IMR-90 (cell line): ENCODE measurements around the gene THSD1. TPM values are rescaled to one million over a fixed set of nuclear protein-coding genes. Genes with fewer than 3 reads are reported as not detected.

Source experiments
- ATAC-seq: fragments of 200-7000 bp; cut with Tn5 transposase; 2 replicates; pipeline ENCODE4 v1.9.1; 2020; ENCODE audit warnings: low read depth, mild to moderate bottlenecking, moderate library complexity
- BruUV-seq: library from RNA; stranded (reverse); fragments of 400-500 nt; replicated peaks from 2 replicates; lab custom pipeline; 2021; lab: Mats Ljungman, UMichigan
- CTCF ChIA-PET: fragments of 300-600 bp; formaldehyde crosslinking; extraction: SDS; loops from one replicate; lab custom pipeline; 2021; ENCODE audit warnings: antibody characterized with exemption; lab: Yijun Ruan, JAX
- POLR2A ChIA-PET: fragments of 300-600 bp; sonication (Branson Sonifier 250); formaldehyde crosslinking; loops from one replicate; lab custom pipeline; 2022; ENCODE audit warnings: antibody characterized with exemption; ENCODE audit not compliant: unreplicated experiment; lab: Charles Lee
- DNase-seq: peaks from one replicate; pipeline ENCODE4 v3.0.0; 2013
- H2AFZ ChIP-seq: replicated peaks from 2 replicates; pipeline ENCODE3; 2013; ENCODE audit warnings: low read length, mild to moderate bottlenecking; ENCODE audit not compliant: poor library complexity
- H2AK5ac ChIP-seq: 2 replicates; pipeline ENCODE4 v1.6.1; 2013; ENCODE audit warnings: low read depth, low read length, inconsistent platforms
- H2AK9ac ChIP-seq: replicated peaks from 2 replicates; pipeline ENCODE3; 2013; ENCODE audit warnings: mild to moderate bottlenecking, low read depth, low read length, moderate library complexity; ENCODE audit not compliant: poor library complexity
- H2BK120ac ChIP-seq: 2 replicates; pipeline ENCODE4 v1.6.1; 2013; ENCODE audit warnings: low read depth, low read length, inconsistent platforms
- H2BK15ac ChIP-seq: 3 replicates; pipeline ENCODE4 v1.6.1; 2013; ENCODE audit warnings: low read depth, low read length, inconsistent platforms
- H2BK20ac ChIP-seq: 2 replicates; pipeline ENCODE4 v1.6.1; 2013; ENCODE audit warnings: low read depth, mild to moderate bottlenecking, inconsistent platforms, low read length, moderate library complexity
- H2BK5ac ChIP-seq: 2 replicates; pipeline ENCODE4 v1.6.1; 2013; ENCODE audit warnings: mild to moderate bottlenecking, low read depth, low read length, inconsistent platforms; ENCODE audit not compliant: poor library complexity, severe bottlenecking
- H3K14ac ChIP-seq: replicated peaks from 2 replicates; pipeline ENCODE4 v1.6.1; 2013; ENCODE audit warnings: low read depth, low read length, inconsistent platforms
- H3K18ac ChIP-seq: 2 replicates; pipeline ENCODE4 v1.6.1; 2013; ENCODE audit warnings: low read depth, low read length, control low read depth
- H3K23ac ChIP-seq: 2 replicates; pipeline ENCODE4 v1.6.1; 2013; ENCODE audit warnings: low read depth, low read length, inconsistent platforms
- H3K27ac ChIP-seq: 2 replicates; pipeline ENCODE4 v1.5.1; 2013; ENCODE audit warnings: mild to moderate bottlenecking, control low read depth, low read length; ENCODE audit not compliant: insufficient read depth
- H3K27me3 ChIP-seq: 2 replicates; pipeline ENCODE4 v1.6.1; 2013; ENCODE audit warnings: low read length; ENCODE audit not compliant: control insufficient read depth, insufficient read depth
- H3K36me3 ChIP-seq: 2 replicates; pipeline ENCODE4 v1.6.1; 2013; ENCODE audit warnings: low read length, mixed read lengths; ENCODE audit not compliant: control insufficient read depth, insufficient read depth
- H3K4ac ChIP-seq: 2 replicates; pipeline ENCODE4 v1.6.1; 2013; ENCODE audit warnings: low read depth, low read length, inconsistent platforms
- H3K4me1 ChIP-seq: 2 replicates; pipeline ENCODE4 v1.6.1; 2013; ENCODE audit warnings: low read length, mixed read lengths; ENCODE audit not compliant: control insufficient read depth, insufficient read depth
- H3K4me2 ChIP-seq: 2 replicates; pipeline ENCODE4 v1.6.1; 2013; ENCODE audit warnings: low read depth, mild to moderate bottlenecking, control low read depth, low read length, moderate library complexity
- H3K4me3 ChIP-seq: 2 replicates; pipeline ENCODE4 v1.5.1; 2013; ENCODE audit warnings: low read depth, mild to moderate bottlenecking, control low read depth, low read length, moderate library complexity; ENCODE audit not compliant: insufficient read depth
- H3K56ac ChIP-seq: 2 replicates; pipeline ENCODE4 v1.6.1; 2013; ENCODE audit warnings: low read length, inconsistent platforms; ENCODE audit not compliant: insufficient read depth; ENCODE audit errors: extremely low read depth
- H3K79me1 ChIP-seq, 2 experiments: 2 replicates each; pipeline ENCODE4 v1.6.1; 2013; ENCODE audit warnings: low read length in 2 of 2, inconsistent platforms in 1 of 2, low read depth in 1 of 2
- H3K9ac ChIP-seq: 2 replicates; pipeline ENCODE4 v1.6.1; 2013; ENCODE audit warnings: low read depth, low read length, control low read depth
- H3K9me1 ChIP-seq: 2 replicates; pipeline ENCODE4 v1.6.1; 2013; ENCODE audit warnings: low read length, inconsistent platforms; ENCODE audit not compliant: insufficient read depth
- H3K9me3 ChIP-seq: 2 replicates; pipeline ENCODE4 v1.6.1; 2013; ENCODE audit warnings: low read length; ENCODE audit not compliant: control insufficient read depth, insufficient read depth
- H4K20me1 ChIP-seq: 2 replicates; pipeline ENCODE4 v1.6.1; 2013; ENCODE audit warnings: low read length, inconsistent platforms; ENCODE audit not compliant: insufficient read depth
- H4K5ac ChIP-seq: 2 replicates; pipeline ENCODE4 v1.6.1; 2013; ENCODE audit warnings: mild to moderate bottlenecking, low read depth, low read length, control low read depth
- H4K8ac ChIP-seq, 2 experiments: 2 replicates each; pipeline ENCODE4 v1.6.1; 2013; ENCODE audit warnings: low read depth in 2 of 2, low read length in 2 of 2, control low read depth in 1 of 2, inconsistent platforms in 1 of 2
- H4K91ac ChIP-seq: 2 replicates; pipeline ENCODE4 v1.6.1; 2013; ENCODE audit warnings: low read depth, low read length, inconsistent platforms; ENCODE audit not compliant: insufficient read depth
- BHLHE40 ChIP-seq: fragments of 150-350 bp; IDR thresholded peaks from 2 replicates; pipeline ENCODE4 v1.6.1; 2016; ENCODE audit warnings: mild to moderate bottlenecking, low read depth, low read length
- CEBPB ChIP-seq: IDR thresholded peaks from 2 replicates; pipeline ENCODE4 v1.6.1; 2012; ENCODE audit warnings: low read depth, low read length, improper control_type of control experiment
- CHD1 ChIP-seq: IDR thresholded peaks from 2 replicates; pipeline ENCODE4 v1.6.1; 2012; ENCODE audit warnings: low read depth, low read length, improper control_type of control experiment
- FOS ChIP-seq: fragments of 150-350 bp; IDR thresholded peaks from 2 replicates; pipeline ENCODE4 v1.6.1; 2016; ENCODE audit warnings: low read depth, low read length
- MAFK ChIP-seq: IDR thresholded peaks from 2 replicates; pipeline ENCODE4 v1.6.1; 2012; ENCODE audit warnings: low read depth, low read length, improper control_type of control experiment
- MAZ ChIP-seq: IDR thresholded peaks from 2 replicates; pipeline ENCODE4 v1.6.1; 2012; ENCODE audit warnings: low read depth, mild to moderate bottlenecking, low read length, improper control_type of control experiment, moderate library complexity, borderline replicate concordance
- MXI1 ChIP-seq: IDR thresholded peaks from 2 replicates; pipeline ENCODE4 v1.6.1; 2012; ENCODE audit warnings: low read depth, mild to moderate bottlenecking, low read length, moderate library complexity, borderline replicate concordance
- NFE2L2 ChIP-seq: fragments of 150-350 bp; IDR thresholded peaks from 2 replicates; pipeline ENCODE4 v1.6.1; 2016; ENCODE audit warnings: low read depth, mild to moderate bottlenecking, low read length
- POLR2A ChIP-seq: IDR thresholded peaks from 2 replicates; pipeline ENCODE4 v1.6.1; 2012; ENCODE audit warnings: mild to moderate bottlenecking, low read depth, low read length
- RAD21 ChIP-seq: IDR thresholded peaks from 2 replicates; pipeline ENCODE4 v1.6.1; 2012; ENCODE audit warnings: low read length, improper control_type of control experiment
- RCOR1 ChIP-seq: IDR thresholded peaks from 2 replicates; pipeline ENCODE4 v1.6.1; 2012; ENCODE audit warnings: mild to moderate bottlenecking, low read length, improper control_type of control experiment; ENCODE audit not compliant: insufficient replicate concordance
- RFX5 ChIP-seq: IDR thresholded peaks from 2 replicates; pipeline ENCODE4 v1.8.0; 2012; ENCODE audit warnings: low read depth, mild to moderate bottlenecking, low read length, moderate library complexity
- SMC3 ChIP-seq: fragments of 150-350 bp; IDR thresholded peaks from 2 replicates; pipeline ENCODE4 v1.6.1; 2016; ENCODE audit warnings: low read depth, mild to moderate bottlenecking, antibody characterized with exemption, low read length, moderate library complexity
- WGBS, 2 experiments: methylation state at CpG; one replicate each; pipeline versions ENCODE4 v1.1.5 to v1.1.7; 2013; ENCODE audit warnings: missing lambda C conversion rate in 2 of 2; ENCODE audit not compliant: insufficient read length in 1 of 2; ENCODE audit errors: extremely low coverage in 2 of 2; 5-methylcytosine and 5-hydroxymethylcytosine counted together
- dilution Hi-C: fragments of 300-500 bp; cut with HindIII; formaldehyde crosslinking; loops from one replicate; pipeline ENCODE4 v1.14.3; 2018; ENCODE audit warnings: low sequenced_read_pairs; ENCODE audit not compliant: unreplicated experiment
- in situ Hi-C: fragments of 300-500 bp; cut with MboI; formaldehyde crosslinking; loops from 3 replicates; pipeline ENCODE4 v1.14.3; 2019; ENCODE audit warnings: low sequenced_read_pairs, inconsistent platforms, mixed read lengths
- intact Hi-C: fragments of 100-400 bp; cut with micrococcal nuclease; formaldehyde crosslinking; loops from 2 replicates; pipeline ENCODE4 v1.10.0; 2022
- polyA plus RNA-seq, 3 experiments: library from polyadenylated mRNA; depleted of rRNA; stranded (reverse); fragments of >200 nt; gene quantifications; 2 replicates each; pipeline ENCODE4 v1.2.3, GENCODE V29; 2012; ENCODE audit warnings: low replicate concordance in 1 of 3
- total RNA-seq: library from RNA; depleted of rRNA; stranded (reverse); fragments of >200 nt; gene quantifications from 2 replicates; pipeline ENCODE4 v1.2.3, GENCODE V29; 2012
- TF ChIP-seq, protein P1 (sequence below): conservative IDR thresholded peaks from 2 replicates; pipeline ENCODE4 v1.5.1; 2012; ENCODE audit warnings: mild to moderate bottlenecking, low read depth, low read length, improper control_type of control experiment
- TF ChIP-seq, protein P2 (sequence below): fragments of 150-350 bp; IDR thresholded peaks from 2 replicates; pipeline ENCODE4 v1.6.1; 2017; ENCODE audit warnings: mild to moderate bottlenecking, antibody characterized with exemption, low read length, low read depth
- TF ChIP-seq, protein P3 (sequence below): fragments of 150-350 bp; IDR thresholded peaks from 2 replicates; pipeline ENCODE4 v1.6.1; 2016; ENCODE audit warnings: low read depth, mild to moderate bottlenecking, low read length, moderate library complexity, borderline replicate concordance

The THSD1 gene
- total and polyA plus RNA-seq, 2 of the 4 experiments (the other 2 are of a cell fraction), result 12.1 to 19.0 TPM

DNA sequence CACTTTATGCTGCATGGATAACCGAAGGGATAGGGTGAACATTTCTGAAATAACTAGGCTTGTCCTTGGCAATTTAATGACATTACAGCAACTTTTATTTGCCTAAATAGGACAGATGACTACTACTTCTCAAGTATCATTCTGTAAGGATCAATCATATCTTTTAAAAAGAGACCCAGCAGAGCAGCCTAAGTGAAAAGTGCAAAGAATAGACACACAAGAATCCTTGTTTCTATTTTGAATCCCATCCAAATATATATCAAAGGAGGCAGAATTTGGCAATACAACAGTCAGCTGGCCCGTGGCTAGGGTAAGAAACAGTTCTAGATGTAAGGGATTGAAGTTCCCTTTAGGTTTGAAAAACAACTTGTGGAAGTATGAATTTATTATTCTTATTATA is 6.9 kb downstream of the THSD1 start:
- Histone ChIP-seq H3K23ac (no peak overlapping the region), H3K79me1 (no peaks in the 10 kb centered on the region), H2BK120ac (no peak overlapping the region), H3K4me2 (no peak overlapping the region), H2BK5ac (no peak overlapping the region), H3K4me3 (no peak overlapping the region), H4K20me1 (no peaks in the 10 kb centered on the region), H3K56ac (no peak overlapping the region), H3K9ac (no peak overlapping the region), H3K9me1 (no peaks in the 10 kb centered on the region; the same call in 1 of the 2 replicates), H3K27me3 (no peaks in the 10 kb centered on the region), H3K14ac (no peak overlapping the region), H3K18ac (no peak overlapping the region), H3K9me3 (no peaks in the 10 kb centered on the region), H3K4ac (no peak overlapping the region), H2AK5ac (no peak overlapping the region), H2BK15ac (no peak overlapping the region), H2AFZ (no peak overlapping the region), H3K36me3 (no peaks in the 10 kb centered on the region), H4K91ac (no peak overlapping the region), H2BK20ac (no peak overlapping the region), H4K8ac (no peak overlapping the region), H4K5ac (no peak overlapping the region), H3K4me1 (no peaks in the 10 kb centered on the region), H3K27ac (no peak overlapping the region), H2AK9ac (no peak overlapping the region)
- in situ Hi-C loops, result no loop called here
- TF ChIP-seq POLR2A, result no peak
- TF ChIP-seq NFE2L2, result no peak
- TF ChIP-seq RCOR1, result no peak
- no peak for TF ChIP-seq MXI1
- no peak for TF ChIP-seq CEBPB
- TF ChIP-seq BHLHE40, result no peak
- TF ChIP-seq, protein P1, sequence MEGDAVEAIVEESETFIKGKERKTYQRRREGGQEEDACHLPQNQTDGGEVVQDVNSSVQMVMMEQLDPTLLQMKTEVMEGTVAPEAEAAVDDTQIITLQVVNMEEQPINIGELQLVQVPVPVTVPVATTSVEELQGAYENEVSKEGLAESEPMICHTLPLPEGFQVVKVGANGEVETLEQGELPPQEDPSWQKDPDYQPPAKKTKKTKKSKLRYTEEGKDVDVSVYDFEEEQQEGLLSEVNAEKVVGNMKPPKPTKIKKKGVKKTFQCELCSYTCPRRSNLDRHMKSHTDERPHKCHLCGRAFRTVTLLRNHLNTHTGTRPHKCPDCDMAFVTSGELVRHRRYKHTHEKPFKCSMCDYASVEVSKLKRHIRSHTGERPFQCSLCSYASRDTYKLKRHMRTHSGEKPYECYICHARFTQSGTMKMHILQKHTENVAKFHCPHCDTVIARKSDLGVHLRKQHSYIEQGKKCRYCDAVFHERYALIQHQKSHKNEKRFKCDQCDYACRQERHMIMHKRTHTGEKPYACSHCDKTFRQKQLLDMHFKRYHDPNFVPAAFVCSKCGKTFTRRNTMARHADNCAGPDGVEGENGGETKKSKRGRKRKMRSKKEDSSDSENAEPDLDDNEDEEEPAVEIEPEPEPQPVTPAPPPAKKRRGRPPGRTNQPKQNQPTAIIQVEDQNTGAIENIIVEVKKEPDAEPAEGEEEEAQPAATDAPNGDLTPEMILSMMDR, result no peak
- no peak for TF ChIP-seq FOS
- TF ChIP-seq MAFK, result no peak
- no peak for TF ChIP-seq MAZ
- TF ChIP-seq, protein P2, sequence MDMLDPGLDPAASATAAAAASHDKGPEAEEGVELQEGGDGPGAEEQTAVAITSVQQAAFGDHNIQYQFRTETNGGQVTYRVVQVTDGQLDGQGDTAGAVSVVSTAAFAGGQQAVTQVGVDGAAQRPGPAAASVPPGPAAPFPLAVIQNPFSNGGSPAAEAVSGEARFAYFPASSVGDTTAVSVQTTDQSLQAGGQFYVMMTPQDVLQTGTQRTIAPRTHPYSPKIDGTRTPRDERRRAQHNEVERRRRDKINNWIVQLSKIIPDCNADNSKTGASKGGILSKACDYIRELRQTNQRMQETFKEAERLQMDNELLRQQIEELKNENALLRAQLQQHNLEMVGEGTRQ, result no peak
- TF ChIP-seq RFX5, result no peak
- no peak for TF ChIP-seq RAD21
- no peak for TF ChIP-seq CHD1
- TF ChIP-seq SMC3, result no peak
- TF ChIP-seq, protein P3, sequence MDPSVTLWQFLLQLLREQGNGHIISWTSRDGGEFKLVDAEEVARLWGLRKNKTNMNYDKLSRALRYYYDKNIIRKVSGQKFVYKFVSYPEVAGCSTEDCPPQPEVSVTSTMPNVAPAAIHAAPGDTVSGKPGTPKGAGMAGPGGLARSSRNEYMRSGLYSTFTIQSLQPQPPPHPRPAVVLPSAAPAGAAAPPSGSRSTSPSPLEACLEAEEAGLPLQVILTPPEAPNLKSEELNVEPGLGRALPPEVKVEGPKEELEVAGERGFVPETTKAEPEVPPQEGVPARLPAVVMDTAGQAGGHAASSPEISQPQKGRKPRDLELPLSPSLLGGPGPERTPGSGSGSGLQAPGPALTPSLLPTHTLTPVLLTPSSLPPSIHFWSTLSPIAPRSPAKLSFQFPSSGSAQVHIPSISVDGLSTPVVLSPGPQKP, result no peak
- dilution Hi-C loops, result no loop called here
- DNase-seq (no peak), ATAC-seq (no peak)
- BruUV-seq, result no TSS peak
- CTCF ChIA-PET, result no interaction called here
- no CpG with 5 or more reads among the region's 2 CpGs for WGBS, 2 experiments
- intact Hi-C loops, result no loop called here
- POLR2A ChIA-PET, result no interaction called here
